HL-60 (cell line): ENCODE data around the gene NPR1.

Experiments
- GABPA ChIP-seq: IDR thresholded peaks from 2 replicates; pipeline ENCODE4 v1.6.1; 2012; ENCODE audit warnings: low read depth
- POLR2AphosphoS5 ChIP-seq: IDR thresholded peaks from 2 replicates; pipeline ENCODE4 v1.6.1; 2012; ENCODE audit warnings: low read depth
- SPI1 ChIP-seq: IDR thresholded peaks from 2 replicates; pipeline ENCODE4 v1.6.1; 2012; ENCODE audit warnings: low read depth, mild to moderate bottlenecking, borderline replicate concordance
- TF ChIP-seq, protein P1 (sequence below): IDR thresholded peaks from one replicate; pipeline ENCODE4 v1.5.1; 2011; ENCODE audit warnings: low read length, control low read depth, inconsistent platforms; ENCODE audit not compliant: insufficient read depth

DNA sequence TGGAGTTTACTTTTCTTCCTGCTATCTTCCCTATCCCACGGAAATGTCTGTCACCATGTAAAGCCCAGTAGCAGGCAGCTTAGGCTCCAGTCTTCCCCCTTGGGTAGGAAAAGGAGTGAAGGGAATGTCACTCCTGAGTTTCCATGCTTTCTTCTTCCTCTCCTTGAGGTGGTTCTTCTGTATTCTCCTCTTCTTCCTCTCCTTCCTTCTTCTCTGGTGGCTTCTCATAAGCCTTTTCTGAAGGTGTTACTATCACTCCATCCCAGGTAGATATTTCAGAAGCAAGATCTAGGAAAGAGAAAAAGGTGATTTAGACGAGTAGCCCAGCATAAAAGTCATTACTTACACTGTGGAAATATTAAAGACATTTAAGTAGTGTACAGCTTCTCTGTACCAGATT is 16.2 kb upstream of the NPR1 start:
- TF ChIP-seq POLR2AphosphoS5: no peak
- TF ChIP-seq, protein P1, sequence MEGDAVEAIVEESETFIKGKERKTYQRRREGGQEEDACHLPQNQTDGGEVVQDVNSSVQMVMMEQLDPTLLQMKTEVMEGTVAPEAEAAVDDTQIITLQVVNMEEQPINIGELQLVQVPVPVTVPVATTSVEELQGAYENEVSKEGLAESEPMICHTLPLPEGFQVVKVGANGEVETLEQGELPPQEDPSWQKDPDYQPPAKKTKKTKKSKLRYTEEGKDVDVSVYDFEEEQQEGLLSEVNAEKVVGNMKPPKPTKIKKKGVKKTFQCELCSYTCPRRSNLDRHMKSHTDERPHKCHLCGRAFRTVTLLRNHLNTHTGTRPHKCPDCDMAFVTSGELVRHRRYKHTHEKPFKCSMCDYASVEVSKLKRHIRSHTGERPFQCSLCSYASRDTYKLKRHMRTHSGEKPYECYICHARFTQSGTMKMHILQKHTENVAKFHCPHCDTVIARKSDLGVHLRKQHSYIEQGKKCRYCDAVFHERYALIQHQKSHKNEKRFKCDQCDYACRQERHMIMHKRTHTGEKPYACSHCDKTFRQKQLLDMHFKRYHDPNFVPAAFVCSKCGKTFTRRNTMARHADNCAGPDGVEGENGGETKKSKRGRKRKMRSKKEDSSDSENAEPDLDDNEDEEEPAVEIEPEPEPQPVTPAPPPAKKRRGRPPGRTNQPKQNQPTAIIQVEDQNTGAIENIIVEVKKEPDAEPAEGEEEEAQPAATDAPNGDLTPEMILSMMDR: no peak
- no peak for TF ChIP-seq SPI1
- no peak for TF ChIP-seq GABPA
